GM12864 (cell line): Measurements from ENCODE around the gene STX5.

Experiments used
- DNase-seq: peaks from one replicate; pipeline ENCODE4 v3.0.0-alpha.2; 2011; ENCODE audit warnings: low read depth
- H3K4me3 ChIP-seq: 2 replicates; pipeline ENCODE4 v1.5.1; 2011; ENCODE audit warnings: mild to moderate bottlenecking, low read depth, low read length, control low read depth
- CTCF ChIP-seq: IDR thresholded peaks from 2 replicates; pipeline ENCODE4 v1.5.1; 2011; ENCODE audit warnings: low read depth, mild to moderate bottlenecking, moderate library complexity, low read length, control low read depth, inconsistent platforms; ENCODE audit errors: missing control alignments

Gene STX5

GRCh38 chr11:62799486-62799885 is 32.4 kb downstream of the STX5 start:
- no peak for TF ChIP-seq CTCF
- no peak overlapping the region for H3K4me3 ChIP-seq
- no peak for DNase-seq

GRCh38 chr11:62796281-62796680 is 35.6 kb downstream of the STX5 start:
- no peak for DNase-seq
- no peak for TF ChIP-seq CTCF

GRCh38 chr11:62794201-62794775 is 37.6 kb downstream of the STX5 start:
- H3K4me3 ChIP-seq = no peak overlapping the region
- no peak for TF ChIP-seq CTCF
- no peak for DNase-seq

More at GRCh38 chr11:62796281-62796680, 35.6 kb downstream of the STX5 start:
- H3K4me3 ChIP-seq = no peak overlapping the region

GRCh38 chr11:62792202-62792575 is 39.7 kb downstream of the STX5 start:
- DNase-seq = no peak
- TF ChIP-seq CTCF = no peak
- peak overlapping the region; percentile 7; the same call in 1 of the 2 replicates for H3K4me3 ChIP-seq

- peak within 1 kb of the TSS; percentile 87 for H3K4me3 ChIP-seq
- TF ChIP-seq CTCF = peak; percentile 12
- no peak for DNase-seq
Measured at GRCh38 chr11:62791501-62792201, 40.2 kb downstream of the STX5 start, which contains the start of gene TMEM223. TSS of gene TMEM223 (minus strand) at chr11:62792006. CDS start at chr11:62791994, 12 bp downstream.

DNA sequence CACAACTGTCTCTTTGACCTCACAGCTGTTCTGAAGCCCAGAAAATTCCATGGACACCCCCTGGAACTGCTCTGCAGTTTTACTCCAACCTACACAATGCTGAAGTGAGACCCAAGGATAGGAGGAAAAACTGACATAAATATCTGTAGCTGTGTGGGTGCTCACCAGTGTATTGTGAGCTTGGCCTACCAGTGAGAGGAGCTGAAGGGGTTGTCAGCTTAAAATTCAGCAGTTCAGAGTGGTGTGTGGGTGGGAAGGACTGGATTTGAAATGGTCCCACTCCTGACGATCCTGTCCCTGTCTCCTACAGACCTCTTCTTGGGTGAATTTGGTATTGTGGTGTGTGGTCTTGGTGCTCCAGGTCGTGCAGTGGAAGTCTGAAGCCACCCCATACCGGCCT is 42.3 kb downstream of the STX5 start:
- no peak overlapping the region for H3K4me3 ChIP-seq
- DNase-seq = no peak
- no peak for TF ChIP-seq CTCF

DNA sequence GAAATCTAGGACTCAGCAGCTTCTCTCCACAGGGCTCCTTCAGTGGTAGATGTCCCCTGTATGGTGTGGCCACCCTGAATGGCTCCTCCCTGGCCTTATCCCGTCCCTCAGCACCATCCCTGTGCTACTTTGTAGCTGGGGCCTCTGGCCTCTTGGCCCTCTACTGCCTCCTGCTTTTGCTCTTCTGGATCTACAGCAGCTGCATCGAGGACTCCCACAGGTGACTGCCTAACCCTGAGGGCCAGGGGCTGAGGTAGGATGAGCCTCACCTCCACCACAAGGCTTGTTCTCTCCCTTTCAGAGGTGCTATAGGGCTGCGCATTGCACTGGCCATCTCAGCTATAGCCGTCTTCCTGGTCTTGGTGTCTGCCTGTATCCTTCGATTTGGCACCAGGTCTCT is 42.9 kb downstream of the STX5 start:
- DNase-seq = no peak
- H3K4me3 ChIP-seq = no peak overlapping the region
- TF ChIP-seq CTCF = no peak
